22Rv1 (cell line): Measurements from ENCODE around the gene LRRC27.

ENCODE experiments used
- CTCF ChIP-seq: fragments of 450-650 bp; IDR thresholded peaks from 2 replicates; pipeline ENCODE4 v1.5.1; 2017; ENCODE audit warnings: mild to moderate bottlenecking
- ZFX ChIP-seq: fragments of 450-650 bp; IDR thresholded peaks from 2 replicates; pipeline ENCODE4 v1.6.1; 2017; ENCODE audit warnings: antibody characterized with exemption, borderline replicate concordance

DNA sequence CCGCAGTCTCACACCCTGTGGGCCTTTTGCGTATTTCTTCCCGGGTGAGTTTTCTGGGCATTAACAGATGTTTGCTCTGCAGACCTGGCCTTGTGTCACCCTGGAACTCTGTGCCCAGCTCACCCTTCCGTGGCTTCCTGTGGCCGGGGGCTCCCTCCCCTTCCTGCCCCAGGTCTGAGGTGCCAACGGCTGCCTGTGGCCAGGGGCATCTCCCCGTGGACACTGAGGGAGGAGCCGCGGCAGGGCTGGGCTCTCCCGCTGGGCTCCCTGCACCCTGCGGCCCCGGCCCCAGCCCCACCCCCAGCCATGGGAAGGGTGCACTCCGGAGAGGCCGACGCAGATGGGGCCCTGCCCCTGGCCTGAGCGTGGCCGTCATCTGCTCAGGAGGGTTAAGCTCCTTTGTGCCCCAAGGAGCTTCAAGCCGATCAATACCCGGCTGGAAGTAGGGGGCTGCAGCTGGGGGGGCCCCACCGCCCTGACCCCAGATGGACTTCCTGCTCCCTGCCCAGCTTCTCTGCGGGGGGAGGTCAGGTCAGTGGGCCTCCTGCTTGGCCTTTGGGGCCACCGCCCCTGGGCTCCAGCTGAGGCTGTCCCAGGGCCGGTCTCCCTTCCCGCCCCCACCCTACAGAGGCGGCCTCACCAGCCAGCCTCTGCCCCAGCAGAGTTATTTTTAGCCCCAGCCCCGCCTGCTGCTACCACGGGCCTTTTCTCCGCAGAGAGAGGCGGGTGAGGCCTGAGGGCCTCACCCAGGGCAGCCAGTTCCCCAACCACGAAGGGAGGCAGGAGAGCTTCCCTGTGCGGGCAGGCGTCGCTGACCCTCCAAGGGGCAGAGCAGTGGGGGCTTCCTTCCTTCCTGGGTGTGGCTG is 89.2 kb downstream of the LRRC27 start:
- no peak for TF ChIP-seq CTCF
- TF ChIP-seq ZFX, result no peak
